GM21381 (cell line): Measurements from ENCODE around the gene USP6NL.

Experiments
- ATAC-seq: cut with Tn5 transposase; IDR thresholded peaks from one replicate; pipeline ENCODE4 v1.9.1; 2021; ENCODE audit warnings: mild to moderate bottlenecking, moderate library complexity; ENCODE audit not compliant: unreplicated experiment

Gene USP6NL

DNA sequence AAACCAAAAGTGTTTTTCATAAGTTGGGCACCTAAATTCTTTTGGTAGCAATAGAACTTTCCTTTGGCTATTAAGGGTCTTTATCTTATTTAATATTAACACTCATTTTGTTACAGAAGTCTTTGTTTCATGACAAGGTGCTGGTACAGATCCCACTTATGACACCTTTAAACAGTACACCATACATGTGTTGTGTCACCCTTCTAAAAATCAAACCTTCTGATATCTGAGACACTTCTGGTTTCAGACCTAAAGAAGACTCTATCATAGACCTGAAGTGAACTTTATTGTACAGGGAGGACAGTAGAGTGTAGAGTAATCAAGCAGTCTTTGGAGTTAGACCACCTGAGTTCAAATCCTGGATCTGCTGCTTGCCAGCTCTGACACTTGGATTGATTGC, 5.8 kb upstream of the USP6NL start:
- ATAC-seq: no peak

GRCh38 chr10:11616021-11616420, 4.6 kb upstream of the USP6NL start:
- no peak for ATAC-seq

- no peak for ATAC-seq
Measured at GRCh38 chr10:11615396-11615795, 3.9 kb upstream of the USP6NL start.

- no peak for ATAC-seq
Measured at GRCh38 chr10:11612021-11613001, 861 bp upstream of the USP6NL start.

DNA sequence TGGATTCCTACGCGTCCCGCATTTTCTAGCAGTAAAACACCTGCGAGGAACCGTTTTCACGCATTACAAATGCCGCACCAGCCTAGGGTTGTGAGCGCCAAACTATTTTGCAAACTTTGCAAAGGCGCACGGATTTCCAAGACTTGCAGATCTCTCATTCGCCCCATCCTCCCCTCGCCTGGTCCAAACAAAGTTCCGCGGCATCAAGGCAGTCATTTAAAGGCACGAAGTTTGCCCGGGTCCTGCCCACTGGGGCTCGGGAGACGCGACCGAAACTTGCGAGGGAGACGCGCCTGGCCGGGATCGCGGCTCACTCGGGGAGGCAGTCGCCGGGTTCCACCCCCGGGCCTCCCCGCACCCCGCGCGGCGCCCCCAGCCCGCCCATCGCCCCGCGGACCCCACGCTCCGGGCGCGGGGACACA, 613 bp downstream of the USP6NL start:
- peak; percentile 16 for ATAC-seq

GRCh38 chr10:11610166-11610825, 1.2 kb downstream of the USP6NL start:
- ATAC-seq: no peak

DNA sequence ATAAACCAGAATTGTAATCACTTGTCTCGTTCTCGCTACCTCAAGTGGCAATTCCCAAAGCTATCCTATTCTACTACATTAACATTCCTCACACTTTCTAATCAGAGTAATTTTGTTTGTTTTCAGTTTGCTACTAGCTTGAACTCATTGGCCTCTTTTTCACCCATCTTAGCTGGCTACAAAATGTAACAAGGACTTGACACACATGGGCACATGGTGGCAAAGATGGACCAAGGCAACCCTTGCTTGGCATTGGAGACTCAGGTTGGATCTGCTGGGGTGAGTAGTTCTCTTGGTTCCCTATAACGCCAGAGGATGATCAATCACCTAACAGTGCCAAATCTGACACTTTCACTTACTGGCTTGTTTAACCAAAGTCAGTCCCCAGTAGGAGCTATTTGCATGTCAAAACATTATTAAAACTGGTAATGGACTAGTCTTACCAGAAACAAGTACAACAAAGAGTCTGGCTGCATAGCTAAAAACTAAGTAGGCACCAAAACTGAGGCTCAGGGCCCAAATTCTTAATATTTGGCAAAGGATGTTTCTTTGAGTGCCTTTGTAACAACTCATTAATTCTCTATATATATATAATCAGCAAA, 1.9 kb downstream of the USP6NL start:
- no peak for ATAC-seq

- no peak for ATAC-seq
Measured at GRCh38 chr10:11609052-11609451, 2.4 kb downstream of the USP6NL start.

DNA sequence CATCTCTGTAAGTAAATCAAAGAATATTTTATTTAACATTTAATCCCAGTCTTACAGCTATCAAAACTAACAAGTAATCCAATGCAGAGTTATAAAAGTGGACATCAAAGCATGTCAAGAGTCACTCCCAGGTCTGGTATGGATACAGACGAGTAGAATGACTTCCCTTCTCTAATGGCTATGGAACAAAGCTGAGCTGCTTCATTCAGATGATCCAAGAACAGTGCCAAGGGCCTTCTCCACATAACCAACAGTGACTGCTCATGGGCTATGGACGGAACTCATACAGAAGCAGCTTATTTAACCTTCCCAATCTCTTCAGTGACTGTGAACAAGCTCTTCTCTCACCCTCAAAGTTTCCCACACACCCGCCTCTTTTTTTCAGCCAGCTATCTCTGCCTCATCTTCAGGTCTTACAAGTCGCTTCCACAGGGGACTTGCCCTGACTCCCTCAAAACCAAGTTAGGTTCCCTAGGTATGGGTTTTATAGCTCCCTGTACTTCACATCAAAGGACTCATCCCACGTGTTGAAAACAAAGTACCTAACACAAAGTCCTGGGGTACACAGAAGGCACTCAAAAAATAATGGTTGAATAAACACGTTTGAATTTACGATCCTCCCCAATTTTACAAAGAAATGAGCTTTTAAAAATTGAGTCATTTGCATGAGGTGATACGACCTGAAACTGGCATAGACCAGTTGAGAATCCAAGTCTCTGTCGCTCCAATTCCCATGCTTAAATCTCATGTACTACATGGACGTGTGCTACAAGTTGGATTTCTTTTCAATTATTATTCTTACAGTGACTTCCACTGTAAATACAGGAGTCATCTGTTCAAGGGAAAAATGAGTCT, 3.1 kb downstream of the USP6NL start:
- no peak for ATAC-seq

GRCh38 chr10:11605807-11606408, 5.5 kb downstream of the USP6NL start:
- ATAC-seq: no peak

DNA sequence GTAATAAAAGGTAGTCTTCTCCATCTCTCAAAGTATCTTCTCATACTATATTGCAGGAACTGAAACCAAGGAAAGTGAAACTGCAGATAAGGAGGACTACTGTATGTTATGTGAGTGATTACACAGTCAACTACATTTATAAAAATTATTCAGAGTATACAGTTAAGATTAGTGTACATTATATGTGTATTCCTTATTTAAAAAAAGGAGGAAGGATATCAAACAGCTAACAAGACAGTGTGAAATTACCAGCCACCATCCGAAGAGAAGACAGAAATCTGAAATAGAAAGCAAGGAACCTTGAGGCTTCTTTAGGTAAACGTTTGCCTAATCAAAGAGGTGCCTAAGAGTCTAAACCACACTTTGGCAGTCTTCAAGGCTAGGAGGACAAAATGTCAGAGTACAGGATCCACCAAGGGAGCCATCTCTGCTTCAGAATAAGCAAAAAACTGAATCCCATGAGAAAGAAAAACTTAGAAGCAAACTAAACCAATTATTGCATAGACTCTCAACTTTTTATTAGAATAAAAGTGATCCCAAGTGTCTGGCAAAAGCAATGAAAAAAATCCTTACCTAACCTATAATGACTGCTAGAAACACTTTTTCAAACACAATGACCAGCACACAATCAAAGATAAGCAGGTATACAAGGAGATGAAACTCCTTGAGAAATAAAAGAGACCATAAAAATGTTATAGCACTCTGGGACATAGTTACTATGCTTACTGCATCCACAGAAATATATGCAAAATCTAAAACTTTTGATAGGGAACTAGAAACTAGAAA, 6.4 kb downstream of the USP6NL start:
- no peak for ATAC-seq

GRCh38 chr10:11603741-11604140, 7.7 kb downstream of the USP6NL start:
- ATAC-seq: no peak

DNA sequence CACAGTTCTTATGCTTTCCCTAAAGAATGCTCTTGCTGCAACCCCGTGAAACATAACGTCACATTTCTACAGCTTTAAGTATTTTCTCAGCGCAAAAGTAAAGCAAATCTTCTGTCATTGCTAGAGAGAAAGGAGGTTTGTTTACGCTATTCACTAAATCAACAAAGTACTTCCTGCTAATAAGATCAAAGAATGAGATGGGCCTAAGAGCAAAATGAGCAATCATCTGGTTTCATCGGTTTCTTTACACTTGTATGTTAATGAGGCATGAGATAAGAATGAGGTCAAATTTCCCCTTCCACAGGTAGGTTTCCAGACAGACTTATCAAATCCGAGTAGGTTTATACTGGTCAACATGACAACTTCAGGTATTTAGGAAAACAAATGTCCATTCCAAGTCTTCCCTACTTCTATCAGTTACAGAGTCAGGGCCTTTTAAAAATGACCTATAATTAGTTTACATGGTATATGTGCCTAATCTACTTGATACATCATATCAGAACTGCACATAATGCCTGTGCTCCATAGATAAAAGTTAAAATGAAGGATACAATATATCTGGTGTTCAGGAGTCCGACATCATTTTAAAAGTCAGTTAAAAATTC, 8.4 kb downstream of the USP6NL start:
- ATAC-seq: no peak

DNA sequence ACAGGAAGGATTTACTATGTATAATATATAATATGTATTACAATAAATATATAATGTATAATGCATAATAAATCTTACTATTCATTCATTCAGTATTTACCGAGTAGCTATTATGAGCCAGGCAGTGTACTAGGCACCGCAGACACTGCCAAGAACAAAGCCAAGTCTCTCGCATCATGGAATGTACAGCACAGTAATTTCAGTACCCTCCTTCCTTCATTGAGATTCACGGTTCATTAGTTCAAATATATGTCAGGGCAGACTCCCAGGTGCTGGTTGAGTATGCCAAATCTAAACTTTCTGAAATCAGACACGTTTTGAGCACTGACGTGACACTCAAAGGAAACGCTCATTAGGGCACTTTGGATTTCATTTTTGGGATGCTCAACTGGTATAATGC, 9.1 kb downstream of the USP6NL start:
- no peak for ATAC-seq

DNA sequence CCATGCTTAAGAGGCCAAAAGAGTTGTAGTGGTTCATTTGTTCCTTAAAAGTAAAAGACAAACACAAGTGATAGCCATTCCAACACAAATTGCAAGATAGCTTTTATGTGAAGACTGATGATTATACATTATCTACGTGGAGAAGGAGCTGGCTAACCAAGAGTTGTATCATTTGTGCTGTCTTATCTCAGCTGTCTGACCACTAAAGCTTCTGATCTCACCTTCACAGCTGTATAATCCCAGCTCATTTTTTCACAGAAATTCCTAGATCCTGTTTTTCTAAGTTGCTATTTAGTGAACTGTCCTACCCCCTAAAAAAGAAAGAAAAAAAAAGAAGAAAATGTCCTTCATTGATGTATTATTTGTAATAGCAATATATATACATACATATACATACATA, 9.8 kb downstream of the USP6NL start:
- no peak for ATAC-seq

DNA sequence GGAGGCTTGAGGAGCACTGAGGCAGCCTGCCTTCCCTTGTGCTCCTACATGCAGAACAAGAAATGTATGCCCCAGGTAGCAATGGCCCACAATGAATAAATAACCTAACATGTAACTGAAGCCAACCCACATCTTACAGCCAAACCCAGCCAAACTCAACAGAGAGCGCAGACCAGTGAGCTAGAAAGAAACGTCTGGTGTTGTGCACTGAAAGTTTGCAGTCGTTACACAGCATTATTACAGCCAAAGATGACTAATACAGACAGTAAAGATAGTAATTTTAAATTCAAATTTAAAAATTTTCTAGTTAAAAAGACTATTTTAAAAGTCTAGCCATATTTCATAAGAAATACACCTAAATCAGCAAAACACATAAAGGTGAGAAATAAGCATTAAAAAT, 11.2 kb downstream of the USP6NL start:
- ATAC-seq: no peak

DNA sequence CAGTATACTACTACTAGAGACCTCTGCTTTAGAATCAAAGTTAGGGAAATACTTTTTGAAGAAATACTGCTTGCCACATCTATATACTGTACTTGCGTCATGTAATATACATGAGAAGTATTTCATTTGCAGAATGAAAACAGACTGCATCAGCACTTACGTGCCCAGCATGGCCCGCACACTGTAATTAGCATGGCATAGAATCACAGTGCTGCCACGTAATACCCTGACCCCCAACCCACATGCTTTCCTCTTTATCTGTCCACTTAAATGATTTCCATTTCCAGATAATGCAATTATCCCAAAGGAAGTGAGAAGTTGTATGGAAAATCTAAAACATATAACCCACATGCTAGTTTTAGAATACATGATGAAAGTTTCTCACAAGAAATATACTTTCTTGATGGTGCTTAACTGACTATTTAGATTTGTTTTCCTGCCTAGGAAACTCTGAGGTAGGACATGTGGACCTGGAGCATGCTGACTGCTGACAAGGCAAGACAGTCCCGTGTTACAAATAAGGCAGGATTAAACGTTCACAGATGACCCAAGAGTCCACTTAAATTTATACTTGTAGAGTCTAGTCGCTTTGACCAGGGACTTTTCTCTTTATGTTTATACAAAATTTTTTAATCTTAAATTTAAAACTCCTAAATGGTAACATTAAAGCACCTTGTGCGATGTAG, 12.6 kb downstream of the USP6NL start:
- no peak for ATAC-seq

- no peak for ATAC-seq
Measured at GRCh38 chr10:11597470-11597869, 14.0 kb downstream of the USP6NL start.

GRCh38 chr10:11595395-11595692, 16.1 kb downstream of the USP6NL start:
- no peak for ATAC-seq
